Endothelial cell of umbilical vein (primary cell): ENCODE measurements around the gene MAPKAP1.

Experiments
- CTCF ChIP-seq, 2 donors: IDR thresholded peaks; 1 replicate in 1 of 2; 2 replicates in 1 of 2; pipeline ENCODE4 v1.5.1; 2011; ENCODE audit warnings: low read length in 2 of 2, mild to moderate bottlenecking in 2 of 2, moderate library complexity in 2 of 2, control low read depth in 1 of 2, inconsistent platforms in 1 of 2, low read depth in 1 of 2; ENCODE audit not compliant: insufficient read depth in 1 of 2; ENCODE audit errors: extremely low read depth in 1 of 2
- EZH2 ChIP-seq: IDR thresholded peaks from 2 replicates; pipeline ENCODE4 v1.6.1; 2012; ENCODE audit warnings: borderline replicate concordance, low read depth, mild to moderate bottlenecking, moderate library complexity, low read length, inconsistent platforms; ENCODE audit not compliant: severe bottlenecking
- MAX ChIP-seq: IDR thresholded peaks from 2 replicates; pipeline ENCODE4 v1.6.1; 2011; ENCODE audit not compliant: insufficient read depth, insufficient read length
- MYC ChIP-seq: IDR thresholded peaks from one replicate; pipeline ENCODE4 v1.6.1; 2011; ENCODE audit warnings: mild to moderate bottlenecking, low read depth, low read length
- POLR2A ChIP-seq: IDR thresholded peaks from 2 replicates; pipeline ENCODE4 v1.6.1; 2012; ENCODE audit warnings: low read depth, mild to moderate bottlenecking, control low read depth, low read length
- POLR2AphosphoS5 ChIP-seq: IDR thresholded peaks from 2 replicates; pipeline ENCODE4 v1.6.1; 2012; ENCODE audit warnings: low read depth, mild to moderate bottlenecking, control low read depth, low read length, moderate library complexity; ENCODE audit not compliant: insufficient read depth

- TF ChIP-seq CTCF (IDR thresholded peaks at IDR 0.05; ENCODE audit: extremely low read depth in 1 of 2, insufficient read depth in 1 of 2, low read depth in 1 of 2, low read length in 2 of 2) (no peak), POLR2A (no peak), POLR2AphosphoS5 (no peak), MAX (no peak), EZH2 (no peak), MYC (no peak)
These were observed 212.4 kb downstream of the MAPKAP1 start for GRCh38 chr9:125494653-125494915.
